ENCODE data around the gene ROGDI. TPM values are rescaled to one million over a fixed set of nuclear protein-coding genes. Genes with fewer than 3 reads are reported as not detected.
A peak's percentile ranks its signal among the peaks of the same experiment; 100 is the strongest.

ROGDI gene
- total and polyA plus RNA-seq, 2 donors (not counting 1 experiment from before 2014, with no cell fraction given): 9.2 to 31.9 TPM

DNA sequence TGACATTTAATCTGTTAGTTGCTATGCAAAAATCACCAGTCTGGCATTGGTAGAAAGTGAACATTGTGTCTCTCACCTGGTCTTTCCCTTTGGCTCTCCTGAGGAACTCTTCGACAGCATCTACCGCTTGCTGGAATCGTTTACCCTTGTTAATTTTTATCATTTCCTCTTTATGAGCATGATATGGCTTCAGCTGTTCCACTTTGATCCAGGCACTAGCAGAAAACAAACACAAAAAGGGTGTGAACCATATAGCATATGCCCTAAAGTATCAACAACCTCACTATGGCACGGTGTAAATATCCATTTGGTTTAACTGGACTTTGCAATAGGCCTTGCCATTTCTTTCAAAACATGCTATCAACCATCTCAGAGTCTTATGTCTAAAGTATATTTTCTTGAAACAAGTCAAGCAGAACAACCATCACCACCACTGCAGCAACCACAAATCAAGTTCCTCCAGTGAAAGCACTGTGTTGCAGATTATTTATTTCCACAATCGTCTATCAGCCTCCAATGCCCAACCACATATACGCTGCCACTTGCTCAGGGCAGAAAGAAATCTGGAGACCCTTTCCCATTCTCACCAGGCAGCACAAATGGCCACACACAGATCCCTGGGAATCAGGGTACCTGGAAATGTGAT is 30.4 kb upstream of the ROGDI start:
- 32% methylated on average over 3 of the region's 6 CpGs for WGBS (ENCODE audit: insufficient coverage)
- DNase-seq (peak; percentile 30), ATAC-seq (ENCODE audit: low read depth) (no peak)
- H3K27ac ChIP-seq (ENCODE audit: low read length in 2 of 2): peak overlapping the region in 1 of 2 donors; percentile 62
- H3K4me1 Mint-ChIP-seq: peaks cover 20% of the 10 kb centered on the region
- H3K27me3 ChIP-seq (replicated peaks in 1 of 4; ENCODE audit: control extremely low read depth in 1 of 4, control insufficient read depth in 3 of 4, insufficient read depth in 4 of 4, low read length in 3 of 4): no peaks in the 10 kb centered on the region
- H3K36me3 ChIP-seq (replicated peaks in 1 of 2; ENCODE audit: control extremely low read depth in 1 of 2, control insufficient read depth in 1 of 2, extremely low read depth in 1 of 2, insufficient read depth in 2 of 2, low read length in 1 of 2): peaks cover 11 to 59% of the 10 kb centered on the region in 2 experiments
- H3K4me3 ChIP-seq (ENCODE audit: control extremely low read depth in 1 of 5, extremely low read depth in 1 of 5, insufficient read depth in 1 of 5, low read depth in 2 of 5, low read length in 4 of 5): no peak overlapping the region
- no peaks in the 10 kb centered on the region for H3K9me3 ChIP-seq (ENCODE audit: control extremely low read depth in 1 of 3, control insufficient read depth in 2 of 3, insufficient read depth in 1 of 3, low read length in 2 of 3)
- H2AFZ ChIP-seq (ENCODE audit: insufficient read depth, low read depth, low read length, poor library complexity, severe bottlenecking): no peak overlapping the region
- H3K79me2 ChIP-seq (ENCODE audit: control insufficient read depth, insufficient read depth, low read length): peaks cover 50% of the 10 kb centered on the region
- peaks cover 16 to 23% of the 10 kb centered on the region in 2 donors for H3K4me1 ChIP-seq (ENCODE audit: control insufficient read depth in 2 of 2, insufficient read depth in 2 of 2, low read length in 2 of 2)
- H3K9ac ChIP-seq (ENCODE audit: low read length): no peak overlapping the region
- no peak for TF ChIP-seq EZH2 (IDR thresholded peaks at IDR 0.05; ENCODE audit: borderline replicate concordance, insufficient read depth, low read depth, low read length, poor library complexity, severe bottlenecking)
- TF ChIP-seq, protein P1, sequence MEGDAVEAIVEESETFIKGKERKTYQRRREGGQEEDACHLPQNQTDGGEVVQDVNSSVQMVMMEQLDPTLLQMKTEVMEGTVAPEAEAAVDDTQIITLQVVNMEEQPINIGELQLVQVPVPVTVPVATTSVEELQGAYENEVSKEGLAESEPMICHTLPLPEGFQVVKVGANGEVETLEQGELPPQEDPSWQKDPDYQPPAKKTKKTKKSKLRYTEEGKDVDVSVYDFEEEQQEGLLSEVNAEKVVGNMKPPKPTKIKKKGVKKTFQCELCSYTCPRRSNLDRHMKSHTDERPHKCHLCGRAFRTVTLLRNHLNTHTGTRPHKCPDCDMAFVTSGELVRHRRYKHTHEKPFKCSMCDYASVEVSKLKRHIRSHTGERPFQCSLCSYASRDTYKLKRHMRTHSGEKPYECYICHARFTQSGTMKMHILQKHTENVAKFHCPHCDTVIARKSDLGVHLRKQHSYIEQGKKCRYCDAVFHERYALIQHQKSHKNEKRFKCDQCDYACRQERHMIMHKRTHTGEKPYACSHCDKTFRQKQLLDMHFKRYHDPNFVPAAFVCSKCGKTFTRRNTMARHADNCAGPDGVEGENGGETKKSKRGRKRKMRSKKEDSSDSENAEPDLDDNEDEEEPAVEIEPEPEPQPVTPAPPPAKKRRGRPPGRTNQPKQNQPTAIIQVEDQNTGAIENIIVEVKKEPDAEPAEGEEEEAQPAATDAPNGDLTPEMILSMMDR (IDR thresholded peaks at IDR 0.05): no peak
- peak overlapping the region; percentile 54 for H3K27ac Mint-ChIP-seq
- ChIA-PET CTCF (no interaction called here), POLR2A (no interaction called here)
- H3K4me3 Mint-ChIP-seq: peak overlapping the region; percentile 30
- peak overlapping the region; percentile 33 for H3K4me2 ChIP-seq (replicated peaks; ENCODE audit: low read depth, low read length, poor library complexity, severe bottlenecking)
- peaks cover 50% of the 10 kb centered on the region for H4K20me1 ChIP-seq (ENCODE audit: control insufficient read depth, insufficient read depth, low read length, poor library complexity, severe bottlenecking)
- intact Hi-C loops (cut with micrococcal nuclease): no loop called here
- H3K9me3 Mint-ChIP-seq (ENCODE audit: insufficient read depth): no peaks in the 10 kb centered on the region
- no peaks in the 10 kb centered on the region for H3K27me3 Mint-ChIP-seq

DNA sequence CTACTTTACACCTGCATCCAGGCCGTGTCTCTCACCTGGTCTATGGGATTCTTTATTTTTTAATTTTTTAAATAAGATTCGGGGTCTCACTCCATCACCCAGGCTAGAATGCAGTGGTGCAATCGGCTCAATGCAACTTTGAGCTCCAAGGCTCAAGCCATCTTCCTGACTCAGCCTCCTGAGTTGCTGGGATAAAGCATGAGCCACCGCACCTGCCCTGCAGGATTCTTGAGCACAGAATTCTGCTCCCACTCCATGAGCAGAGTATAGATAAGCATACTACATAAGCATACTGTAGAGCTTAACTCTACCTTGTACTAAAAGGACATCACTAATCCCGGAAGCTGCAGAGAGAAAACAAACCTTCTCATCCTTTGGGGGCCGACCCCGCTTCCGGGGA is 29.2 kb upstream of the ROGDI start:
- 100% methylated on average over 6 of the region's 8 CpGs for WGBS (ENCODE audit: insufficient coverage)

More for the DNA sequence above, 29.2 kb upstream of the ROGDI start:
- H3K79me2 ChIP-seq (ENCODE audit: control insufficient read depth, insufficient read depth, low read length): peaks cover 56% of the 10 kb centered on the region
- no peak overlapping the region for H3K27ac ChIP-seq (ENCODE audit: low read length in 2 of 2)
- intact Hi-C loops (cut with micrococcal nuclease): no loop called here
- H3K4me1 Mint-ChIP-seq: peaks cover 20% of the 10 kb centered on the region
- H3K27me3 ChIP-seq (replicated peaks in 1 of 4; ENCODE audit: control extremely low read depth in 1 of 4, control insufficient read depth in 3 of 4, insufficient read depth in 4 of 4, low read length in 3 of 4): no peaks in the 10 kb centered on the region
- H3K4me3 Mint-ChIP-seq: no peak overlapping the region
- POLR2A ChIA-PET: no interaction called here
- CTCF ChIA-PET: no interaction called here
- no peaks in the 10 kb centered on the region for H3K9me3 Mint-ChIP-seq (ENCODE audit: insufficient read depth)
- H3K4me1 ChIP-seq (ENCODE audit: control insufficient read depth in 2 of 2, insufficient read depth in 2 of 2, low read length in 2 of 2): peaks cover 16 to 23% of the 10 kb centered on the region in 2 donors
- no peak for TF ChIP-seq EZH2 (IDR thresholded peaks at IDR 0.05; ENCODE audit: borderline replicate concordance, insufficient read depth, low read depth, low read length, poor library complexity, severe bottlenecking)
- TF ChIP-seq, protein P1 (IDR thresholded peaks at IDR 0.05): no peak
- no peaks in the 10 kb centered on the region for H3K9me3 ChIP-seq (ENCODE audit: control extremely low read depth in 1 of 3, control insufficient read depth in 2 of 3, insufficient read depth in 1 of 3, low read length in 2 of 3)
- no peak overlapping the region for H3K27ac Mint-ChIP-seq
- no peak overlapping the region for H3K9ac ChIP-seq (ENCODE audit: low read length)
- ATAC-seq (ENCODE audit: low read depth): no peak
- H3K36me3 ChIP-seq (replicated peaks in 1 of 2; ENCODE audit: control extremely low read depth in 1 of 2, control insufficient read depth in 1 of 2, extremely low read depth in 1 of 2, insufficient read depth in 2 of 2, low read length in 1 of 2): peaks cover 13 to 59% of the 10 kb centered on the region in 2 experiments
- H3K4me3 ChIP-seq (ENCODE audit: control extremely low read depth in 1 of 5, extremely low read depth in 1 of 5, insufficient read depth in 1 of 5, low read depth in 2 of 5, low read length in 4 of 5): no peak overlapping the region
- DNase-seq: no peak
- H4K20me1 ChIP-seq (ENCODE audit: control insufficient read depth, insufficient read depth, low read length, poor library complexity, severe bottlenecking): peaks cover 55% of the 10 kb centered on the region
- H3K4me2 ChIP-seq (replicated peaks; ENCODE audit: low read depth, low read length, poor library complexity, severe bottlenecking): no peak overlapping the region
- no peak overlapping the region for H2AFZ ChIP-seq (ENCODE audit: insufficient read depth, low read depth, low read length, poor library complexity, severe bottlenecking)
- no peaks in the 10 kb centered on the region for H3K27me3 Mint-ChIP-seq
